Right atrium auricular region (tissue), 2 donors: ENCODE measurements around the gene ITIH6. TPM values are rescaled to one million over a fixed set of nuclear protein-coding genes. Genes with fewer than 3 reads are reported as not detected.

Experiments used
- DNase-seq: peaks from one replicate; pipeline ENCODE4 v3.0.0-alpha.2; 2019; ENCODE audit warnings: low spot score
- H3K27ac ChIP-seq, 2 donors: fragments of 200-600 bp; sonication (generic); 1 replicate in 1 of 2; 2 replicates in 1 of 2; pipeline ENCODE4 v1.5.1; 2016 to 2019
- H3K27me3 ChIP-seq, 2 donors: fragments of 200-600 bp; sonication (generic); one replicate each; pipeline versions ENCODE4 v1.5.1 to v1.6.0; 2017 to 2019
- H3K36me3 ChIP-seq: fragments of 200-600 bp; sonication (generic); one replicate; pipeline ENCODE4 v1.5.1; 2016
- H3K4me1 ChIP-seq, 2 donors: fragments of 200-600 bp; sonication (generic); one replicate each; pipeline versions ENCODE4 v1.5.1 to v1.6.0; 2017 to 2019
- H3K4me3 ChIP-seq, 2 donors: fragments of 200-600 bp; sonication (generic); 1 replicate in 1 of 2; 2 replicates in 1 of 2; pipeline ENCODE4 v1.5.1; 2017 to 2019; ENCODE audit warnings: mild to moderate bottlenecking in 1 of 2, moderate library complexity in 1 of 2
- H3K9me3 ChIP-seq, 2 donors: fragments of 200-600 bp; sonication (generic); one replicate each; pipeline ENCODE4 v1.5.1; 2019
- CTCF ChIP-seq, 2 donors: fragments of 200-600 bp; sonication (generic); IDR thresholded peaks; one replicate each; pipeline ENCODE4 v1.5.1; 2019; ENCODE audit warnings: antibody characterized with exemption in 2 of 2
- total RNA-seq, 2 donors: library from RNA; depleted of rRNA; stranded (reverse); fragments of >200 nt; gene quantifications; one replicate each; pipeline ENCODE4 v1.1.0, GENCODE V29; 2016

ITIH6 gene
- total RNA-seq, 2 donors from 2014 or later = not detected

DNA sequence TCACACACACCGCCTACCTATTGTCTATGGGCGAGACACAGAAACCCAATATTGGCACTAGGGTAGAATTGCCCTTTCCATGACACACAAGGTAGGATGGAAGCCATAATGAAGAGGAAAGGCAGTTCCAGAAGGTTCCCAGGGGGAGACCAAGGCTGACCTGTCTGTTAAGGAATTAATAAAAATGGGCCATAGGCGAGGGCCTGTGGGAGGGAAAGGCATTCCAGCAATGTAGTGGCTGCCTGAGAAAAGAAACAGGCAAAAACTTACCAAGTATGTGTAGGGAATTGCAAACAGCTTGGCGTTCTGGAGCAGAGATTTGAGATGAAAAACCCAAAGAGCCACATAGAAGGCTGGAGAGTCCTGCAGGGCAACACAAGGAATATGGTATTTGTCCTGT, 28.5 kb upstream of the ITIH6 start:
- Histone ChIP-seq H3K4me3 (no peak overlapping the region), H3K4me1 (no peaks in the 10 kb centered on the region), H3K27me3 (no peaks in the 10 kb centered on the region), H3K27ac (no peak overlapping the region), H3K9me3 (no peaks in the 10 kb centered on the region), H3K36me3 (no peaks in the 10 kb centered on the region)
- no peak for TF ChIP-seq CTCF (IDR thresholded peaks at IDR 0.05)
- no peak for DNase-seq

DNA sequence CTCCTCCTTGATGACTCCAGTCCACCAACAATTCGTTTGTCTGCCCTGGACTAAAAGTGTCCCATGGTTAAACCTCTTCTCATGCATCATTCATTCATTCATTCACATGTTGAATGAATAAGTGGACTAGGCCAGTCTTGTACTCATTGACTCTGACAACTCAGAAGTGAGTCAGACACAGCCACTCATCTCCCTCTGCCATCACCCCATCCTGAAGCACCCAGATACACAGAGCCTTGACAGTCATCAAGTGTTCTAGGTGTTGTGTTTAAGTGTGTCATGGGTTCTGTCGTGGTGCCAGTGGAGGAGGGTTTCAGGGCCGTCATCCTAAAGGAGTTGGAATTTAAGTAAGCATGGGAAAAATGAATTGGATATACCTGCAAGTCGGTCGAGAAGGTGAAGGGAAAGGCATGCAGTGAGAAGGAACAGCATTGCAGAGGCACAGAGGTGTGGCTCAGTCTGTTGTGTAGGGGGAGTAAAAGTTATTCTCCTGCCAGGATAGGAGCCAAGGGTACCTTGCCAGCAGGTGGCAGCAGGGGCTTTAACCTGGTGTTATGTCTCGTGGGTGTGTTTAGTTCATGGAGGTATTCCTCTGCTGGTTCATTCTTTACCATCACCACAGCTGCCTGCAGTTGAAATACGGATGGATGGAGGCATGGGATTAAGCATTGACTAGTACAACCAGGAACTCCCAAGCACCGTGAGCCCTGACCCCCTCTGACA, 27.8 kb upstream of the ITIH6 start:
- DNase-seq = no peak
- H3K4me3 ChIP-seq = no peak overlapping the region
- H3K27ac ChIP-seq = no peak overlapping the region
- no peaks in the 10 kb centered on the region for H3K36me3 ChIP-seq
- H3K9me3 ChIP-seq = no peaks in the 10 kb centered on the region
- TF ChIP-seq CTCF (IDR thresholded peaks at IDR 0.05) = no peak
- H3K4me1 ChIP-seq = no peaks in the 10 kb centered on the region
- H3K27me3 ChIP-seq = no peaks in the 10 kb centered on the region

GRCh38 chrX:54824722-54825121, 26.7 kb upstream of the ITIH6 start:
- Histone ChIP-seq H3K27me3 (no peaks in the 10 kb centered on the region), H3K4me1 (no peaks in the 10 kb centered on the region), H3K9me3 (no peaks in the 10 kb centered on the region), H3K27ac (no peak overlapping the region), H3K4me3 (no peak overlapping the region), H3K36me3 (no peaks in the 10 kb centered on the region)
- TF ChIP-seq CTCF (IDR thresholded peaks at IDR 0.05) = no peak
- no peak for DNase-seq

DNA sequence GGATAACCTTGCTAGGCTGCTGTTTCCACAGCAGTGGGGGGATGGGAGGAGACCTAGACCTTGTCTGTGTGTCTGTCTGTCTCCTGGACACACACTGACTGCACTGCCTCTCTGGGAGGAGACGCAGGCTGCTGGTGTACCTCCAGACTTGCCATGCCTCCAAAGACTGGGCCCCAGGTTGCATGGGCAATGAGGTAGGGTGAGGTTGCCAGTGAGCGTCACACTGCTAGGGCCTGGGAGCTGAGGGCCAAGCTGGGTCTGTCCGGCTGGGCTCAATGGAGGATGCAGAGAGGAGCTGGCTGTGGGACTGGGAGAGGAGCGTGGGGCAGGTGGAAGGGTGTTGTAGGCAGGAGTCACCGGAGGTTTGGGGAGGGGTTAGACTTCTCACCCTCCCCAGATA, 26.1 kb upstream of the ITIH6 start:
- Histone ChIP-seq H3K27ac (no peak overlapping the region), H3K4me3 (no peak overlapping the region), H3K4me1 (no peaks in the 10 kb centered on the region), H3K9me3 (no peaks in the 10 kb centered on the region), H3K27me3 (no peaks in the 10 kb centered on the region), H3K36me3 (no peaks in the 10 kb centered on the region)
- no peak for TF ChIP-seq CTCF (IDR thresholded peaks at IDR 0.05)
- DNase-seq = no peak

- TF ChIP-seq CTCF (IDR thresholded peaks at IDR 0.05) = no peak
- Histone ChIP-seq H3K4me3 (no peak overlapping the region), H3K36me3 (no peaks in the 10 kb centered on the region), H3K9me3 (no peaks in the 10 kb centered on the region), H3K4me1 (no peaks in the 10 kb centered on the region), H3K27ac (no peak overlapping the region), H3K27me3 (no peaks in the 10 kb centered on the region)
- no peak for DNase-seq
Measured at GRCh38 chrX:54821310-54821709, 23.3 kb upstream of the ITIH6 start.

DNA sequence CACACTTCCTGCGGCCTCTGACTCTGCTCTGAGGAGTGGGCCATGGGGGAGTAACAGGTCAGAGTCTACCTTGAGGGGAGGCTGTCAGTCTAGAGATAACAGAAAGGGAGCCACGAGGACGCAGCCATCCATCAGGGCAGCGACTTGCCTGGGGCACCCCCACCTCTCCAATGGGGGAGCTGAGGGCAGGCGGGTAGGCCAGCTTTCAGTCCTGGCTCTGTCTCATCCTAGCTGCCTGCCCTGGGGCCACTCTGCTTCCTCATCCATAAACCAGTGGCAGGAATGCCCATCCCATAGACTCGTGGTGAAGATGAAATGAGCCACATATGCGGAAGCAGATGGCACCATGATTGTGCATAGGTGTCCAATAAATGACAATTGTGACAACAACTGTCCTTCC, 22.7 kb upstream of the ITIH6 start:
- Histone ChIP-seq H3K27ac (no peak overlapping the region), H3K4me1 (no peaks in the 10 kb centered on the region), H3K4me3 (no peak overlapping the region), H3K27me3 (no peaks in the 10 kb centered on the region), H3K9me3 (no peaks in the 10 kb centered on the region), H3K36me3 (peaks cover 2% of the 10 kb centered on the region)
- no peak for TF ChIP-seq CTCF (IDR thresholded peaks at IDR 0.05)
- DNase-seq = no peak
